Measurements from ENCODE around the gene ATXN3L.

DNA sequence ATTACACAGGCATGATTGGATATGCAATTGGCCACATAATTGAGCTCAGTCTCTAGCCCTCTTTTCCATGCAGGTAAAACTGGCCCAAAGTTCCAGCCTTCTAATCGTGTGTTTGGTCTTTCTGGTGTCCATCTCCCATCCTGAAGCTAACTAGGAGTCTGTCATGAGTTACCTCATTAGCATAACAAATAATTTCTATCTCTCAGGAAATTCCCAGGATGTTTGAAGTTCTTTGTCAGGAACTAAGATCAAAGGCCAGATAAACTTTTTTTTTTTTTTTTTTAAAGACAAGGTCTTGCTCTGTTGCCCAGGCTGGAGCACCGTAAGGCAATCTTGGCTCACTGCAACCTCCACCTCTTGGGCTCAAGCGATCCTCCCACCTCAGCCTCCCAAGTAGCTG lies 15.8 kb downstream of the ATXN3L start:
- TF ChIP-seq, protein P1, sequence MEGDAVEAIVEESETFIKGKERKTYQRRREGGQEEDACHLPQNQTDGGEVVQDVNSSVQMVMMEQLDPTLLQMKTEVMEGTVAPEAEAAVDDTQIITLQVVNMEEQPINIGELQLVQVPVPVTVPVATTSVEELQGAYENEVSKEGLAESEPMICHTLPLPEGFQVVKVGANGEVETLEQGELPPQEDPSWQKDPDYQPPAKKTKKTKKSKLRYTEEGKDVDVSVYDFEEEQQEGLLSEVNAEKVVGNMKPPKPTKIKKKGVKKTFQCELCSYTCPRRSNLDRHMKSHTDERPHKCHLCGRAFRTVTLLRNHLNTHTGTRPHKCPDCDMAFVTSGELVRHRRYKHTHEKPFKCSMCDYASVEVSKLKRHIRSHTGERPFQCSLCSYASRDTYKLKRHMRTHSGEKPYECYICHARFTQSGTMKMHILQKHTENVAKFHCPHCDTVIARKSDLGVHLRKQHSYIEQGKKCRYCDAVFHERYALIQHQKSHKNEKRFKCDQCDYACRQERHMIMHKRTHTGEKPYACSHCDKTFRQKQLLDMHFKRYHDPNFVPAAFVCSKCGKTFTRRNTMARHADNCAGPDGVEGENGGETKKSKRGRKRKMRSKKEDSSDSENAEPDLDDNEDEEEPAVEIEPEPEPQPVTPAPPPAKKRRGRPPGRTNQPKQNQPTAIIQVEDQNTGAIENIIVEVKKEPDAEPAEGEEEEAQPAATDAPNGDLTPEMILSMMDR (IDR thresholded peaks at IDR 0.05) = no peak
- TF ChIP-seq POLR2A (IDR thresholded peaks at IDR 0.05) (no peak), POLR2AphosphoS5 (IDR thresholded peaks at IDR 0.05) (no peak)

Data from suprapubic skin (tissue), 4 donors.